ENCODE measurements around the gene ARL14EPL.

ARL14EPL gene

GRCh38 chr5:116023619-116024018, 8.7 kb upstream of the ARL14EPL start:
- no peak for TF ChIP-seq CTCF (IDR thresholded peaks at IDR 0.05; ENCODE audit: control insufficient read depth, extremely low read depth, insufficient read depth)
- no peak overlapping the region for H3K4me3 ChIP-seq (ENCODE audit: low read depth, low read length)
- no peak for DNase-seq (ENCODE audit: low read depth)

GRCh38 chr5:116025866-116026265, 6.4 kb upstream of the ARL14EPL start:
- DNase-seq (ENCODE audit: low read depth), result no peak
- H3K4me3 ChIP-seq (ENCODE audit: low read depth, low read length), result no peak overlapping the region
- no peak for TF ChIP-seq CTCF (IDR thresholded peaks at IDR 0.05; ENCODE audit: control insufficient read depth, extremely low read depth, insufficient read depth)

GRCh38 chr5:116032991-116033390, 719 bp downstream of the ARL14EPL start:
- no peak for TF ChIP-seq CTCF (IDR thresholded peaks at IDR 0.05; ENCODE audit: control insufficient read depth, extremely low read depth, insufficient read depth)
- no peak for DNase-seq (ENCODE audit: low read depth)
- H3K4me3 ChIP-seq (ENCODE audit: low read depth, low read length), result no peak overlapping the region

GRCh38 chr5:116035123-116035522, 2.9 kb downstream of the ARL14EPL start:
- no peak for TF ChIP-seq CTCF (IDR thresholded peaks at IDR 0.05; ENCODE audit: control insufficient read depth, extremely low read depth, insufficient read depth)
- no peak for DNase-seq (ENCODE audit: low read depth)
- H3K4me3 ChIP-seq (ENCODE audit: low read depth, low read length), result no peak overlapping the region

- no peak overlapping the region for H3K4me3 ChIP-seq (ENCODE audit: low read depth, low read length)
- no peak for DNase-seq (ENCODE audit: low read depth)
- TF ChIP-seq CTCF (IDR thresholded peaks at IDR 0.05; ENCODE audit: control insufficient read depth, extremely low read depth, insufficient read depth), result peak; percentile 33
Measured at GRCh38 chr5:116037236-116037822, 5.1 kb downstream of the ARL14EPL start.

GRCh38 chr5:116038817-116039216, 6.5 kb downstream of the ARL14EPL start:
- no peak for TF ChIP-seq CTCF (IDR thresholded peaks at IDR 0.05; ENCODE audit: control insufficient read depth, extremely low read depth, insufficient read depth)
- no peak for DNase-seq (ENCODE audit: low read depth)
- no peak overlapping the region for H3K4me3 ChIP-seq (ENCODE audit: low read depth, low read length)

- no peak for TF ChIP-seq CTCF (IDR thresholded peaks at IDR 0.05; ENCODE audit: control insufficient read depth, extremely low read depth, insufficient read depth)
- DNase-seq (ENCODE audit: low read depth), result no peak
- no peak overlapping the region for H3K4me3 ChIP-seq (ENCODE audit: low read depth, low read length)
Measured at GRCh38 chr5:116042375-116042774, 10.1 kb downstream of the ARL14EPL start.

Data from LNCaP clone FGC (cell line).